ENCODE data around the gene TMEM163.

Gene TMEM163

GRCh38 chr2:134493797-134494196 is 225.0 kb downstream of the TMEM163 start:
- Histone ChIP-seq H3K4me2 (ENCODE audit: low read length, poor library complexity, severe bottlenecking) (no peak overlapping the region), H4K91ac (ENCODE audit: low read length) (no peak overlapping the region), H2BK5ac (ENCODE audit: low read depth, low read length, poor library complexity, severe bottlenecking) (no peak overlapping the region), H3K9ac (ENCODE audit: low read length) (no peak overlapping the region), H3K4me3 (ENCODE audit: insufficient read depth in 1 of 2, low read depth in 1 of 2, low read length in 2 of 2) (no peak overlapping the region), H2AFZ (ENCODE audit: low read depth, low read length) (no peak overlapping the region), H3K79me1 (replicated peaks; ENCODE audit: low read length, poor library complexity, severe bottlenecking) (peaks cover 16% of the 10 kb centered on the region), H2BK15ac (ENCODE audit: low read depth, poor library complexity, severe bottlenecking) (no peak overlapping the region), H3K36me3 (ENCODE audit: control insufficient read depth in 1 of 2, insufficient read depth in 2 of 2, low read depth in 1 of 2, low read length in 2 of 2) (peaks cover 0 to 4% of the 10 kb centered on the region in 2 experiments), H3K9me3 (ENCODE audit: control insufficient read depth, low read length) (no peaks in the 10 kb centered on the region), H3K4me1 (ENCODE audit: control insufficient read depth, insufficient read depth, low read depth, low read length) (peaks cover 3% of the 10 kb centered on the region), H3K18ac (ENCODE audit: low read depth in 1 of 2, low read length in 2 of 2) (no peak overlapping the region), H3K4ac (ENCODE audit: low read depth in 1 of 2, low read length in 2 of 2) (no peak overlapping the region), H4K8ac (ENCODE audit: low read length) (no peak overlapping the region), H2BK120ac (ENCODE audit: low read depth, low read length) (no peak overlapping the region), H3K27me3 (ENCODE audit: control insufficient read depth in 1 of 2, insufficient read depth in 1 of 2, low read length in 2 of 2) (peaks cover 0 to 34% of the 10 kb centered on the region in 2 experiments), H2AK5ac (ENCODE audit: low read length, severe bottlenecking) (no peak overlapping the region), H3K23ac (ENCODE audit: low read length in 2 of 2) (no peak overlapping the region), H3K27ac (ENCODE audit: low read length, poor library complexity, severe bottlenecking) (no peak overlapping the region), H2BK12ac (ENCODE audit: low read length in 2 of 2) (no peak overlapping the region), H3K14ac (ENCODE audit: low read length in 2 of 2) (no peak overlapping the region)
- no peak for DNase-seq
- no CpG with 5 or more reads among the region's 4 CpGs for WGBS

- no peak overlapping the region for H4K8ac ChIP-seq (ENCODE audit: low read length)
Observed at GRCh38 chr2:134491771-134492441, 226.9 kb downstream of the TMEM163 start.

DNA sequence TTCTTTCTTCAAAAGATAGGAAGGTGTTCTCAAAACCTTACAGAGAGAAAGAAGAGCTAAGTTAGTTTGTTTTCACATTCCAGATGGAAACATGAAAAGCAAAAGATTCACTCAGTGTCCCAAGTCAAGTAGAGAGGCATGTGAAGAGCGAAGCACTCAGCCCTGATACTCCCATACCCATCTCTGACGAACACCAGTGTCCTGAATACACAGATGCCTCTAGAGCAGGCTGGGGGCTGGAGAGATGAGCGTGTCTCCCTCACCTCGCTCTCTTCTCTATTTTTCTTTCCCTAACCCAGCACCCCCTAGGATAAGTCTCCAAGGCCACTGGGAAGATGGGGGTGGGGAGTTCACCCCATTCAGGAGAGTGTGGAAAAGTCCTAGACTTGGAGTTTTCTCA is 227.8 kb downstream of the TMEM163 start:
- Histone ChIP-seq H3K36me3 (ENCODE audit: control insufficient read depth in 1 of 2, insufficient read depth in 2 of 2, low read depth in 1 of 2, low read length in 2 of 2) (no peaks in the 10 kb centered on the region), H4K91ac (ENCODE audit: low read length) (no peak overlapping the region), H4K8ac (ENCODE audit: low read length) (no peak overlapping the region), H2BK12ac (ENCODE audit: low read length in 2 of 2) (no peak overlapping the region), H3K4me3 (ENCODE audit: insufficient read depth in 1 of 2, low read depth in 1 of 2, low read length in 2 of 2) (no peak overlapping the region), H3K9me3 (ENCODE audit: control insufficient read depth, low read length) (no peaks in the 10 kb centered on the region), H3K14ac (ENCODE audit: low read length in 2 of 2) (no peak overlapping the region), H3K4me1 (ENCODE audit: control insufficient read depth, insufficient read depth, low read depth, low read length) (no peaks in the 10 kb centered on the region), H3K18ac (ENCODE audit: low read depth in 1 of 2, low read length in 2 of 2) (no peak overlapping the region), H2BK120ac (ENCODE audit: low read depth, low read length) (no peak overlapping the region), H3K27me3 (ENCODE audit: control insufficient read depth in 1 of 2, insufficient read depth in 1 of 2, low read length in 2 of 2) (peaks cover 0 to 34% of the 10 kb centered on the region in 2 experiments), H3K27ac (ENCODE audit: low read length, poor library complexity, severe bottlenecking) (no peak overlapping the region), H3K9ac (ENCODE audit: low read length) (no peak overlapping the region), H2AFZ (ENCODE audit: low read depth, low read length) (no peak overlapping the region), H3K4me2 (ENCODE audit: low read length, poor library complexity, severe bottlenecking) (no peak overlapping the region), H3K79me1 (replicated peaks; ENCODE audit: low read length, poor library complexity, severe bottlenecking) (peaks cover 8% of the 10 kb centered on the region), H3K23ac (ENCODE audit: low read length in 2 of 2) (no peak overlapping the region), H2AK5ac (ENCODE audit: low read length, severe bottlenecking) (no peak overlapping the region), H2BK15ac (ENCODE audit: low read depth, poor library complexity, severe bottlenecking) (no peak overlapping the region), H2BK5ac (ENCODE audit: low read depth, low read length, poor library complexity, severe bottlenecking) (no peak overlapping the region), H3K4ac (ENCODE audit: low read depth in 1 of 2, low read length in 2 of 2) (no peak overlapping the region)
- WGBS, result 57% methylated on average over 2 of the region's 4 CpGs
- DNase-seq, result no peak

More at GRCh38 chr2:134491771-134492441, 226.9 kb downstream of the TMEM163 start:
- Histone ChIP-seq H2BK120ac (ENCODE audit: low read depth, low read length) (no peak overlapping the region), H2BK12ac (ENCODE audit: low read length in 2 of 2) (no peak overlapping the region), H3K36me3 (ENCODE audit: control insufficient read depth in 1 of 2, insufficient read depth in 2 of 2, low read depth in 1 of 2, low read length in 2 of 2) (no peaks in the 10 kb centered on the region), H2BK15ac (ENCODE audit: low read depth, poor library complexity, severe bottlenecking) (no peak overlapping the region), H3K27ac (ENCODE audit: low read length, poor library complexity, severe bottlenecking) (no peak overlapping the region), H3K9me3 (ENCODE audit: control insufficient read depth, low read length) (no peaks in the 10 kb centered on the region), H3K9ac (ENCODE audit: low read length) (no peak overlapping the region), H3K14ac (ENCODE audit: low read length in 2 of 2) (no peak overlapping the region), H2BK5ac (ENCODE audit: low read depth, low read length, poor library complexity, severe bottlenecking) (no peak overlapping the region), H3K23ac (ENCODE audit: low read length in 2 of 2) (no peak overlapping the region), H3K27me3 (ENCODE audit: control insufficient read depth in 1 of 2, insufficient read depth in 1 of 2, low read length in 2 of 2) (peaks cover 0 to 34% of the 10 kb centered on the region in 2 experiments), H2AFZ (ENCODE audit: low read depth, low read length) (no peak overlapping the region), H3K4me2 (ENCODE audit: low read length, poor library complexity, severe bottlenecking) (no peak overlapping the region), H3K4me1 (ENCODE audit: control insufficient read depth, insufficient read depth, low read depth, low read length) (no peaks in the 10 kb centered on the region), H3K79me1 (replicated peaks; ENCODE audit: low read length, poor library complexity, severe bottlenecking) (peaks cover 10% of the 10 kb centered on the region), H4K91ac (ENCODE audit: low read length) (no peak overlapping the region), H3K4ac (ENCODE audit: low read depth in 1 of 2, low read length in 2 of 2) (no peak overlapping the region), H3K18ac (ENCODE audit: low read depth in 1 of 2, low read length in 2 of 2) (no peak overlapping the region), H2AK5ac (ENCODE audit: low read length, severe bottlenecking) (no peak overlapping the region), H3K4me3 (ENCODE audit: insufficient read depth in 1 of 2, low read depth in 1 of 2, low read length in 2 of 2) (no peak overlapping the region)
- DNase-seq, result no peak
- WGBS, result 73% methylated on average over 9 of the region's 9 CpGs

DNA sequence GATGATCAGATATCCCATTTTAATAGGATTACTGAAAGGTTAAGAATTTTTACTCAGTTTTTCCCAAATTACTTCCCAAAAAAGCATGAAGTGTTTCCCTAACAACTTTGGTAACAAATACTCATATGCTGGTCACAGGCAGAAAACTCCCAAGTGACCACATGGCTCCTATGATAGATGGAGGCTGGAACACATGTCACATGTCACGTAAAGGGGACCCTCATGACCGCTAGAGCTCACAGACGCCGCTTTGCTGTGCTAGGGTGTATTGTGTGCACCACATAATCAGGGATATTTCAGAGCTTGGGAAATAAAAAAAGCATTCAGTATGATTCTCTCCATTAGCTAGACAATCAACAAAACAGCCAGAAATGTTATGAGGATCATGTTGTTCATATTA is 228.2 kb downstream of the TMEM163 start:
- no peak overlapping the region for H2AFZ ChIP-seq (ENCODE audit: low read depth, low read length)
- no peak overlapping the region for H2BK120ac ChIP-seq (ENCODE audit: low read depth, low read length)
- no peaks in the 10 kb centered on the region for H3K36me3 ChIP-seq (ENCODE audit: control insufficient read depth in 1 of 2, insufficient read depth in 2 of 2, low read depth in 1 of 2, low read length in 2 of 2)
- H3K18ac ChIP-seq (ENCODE audit: low read depth in 1 of 2, low read length in 2 of 2), result no peak overlapping the region
- H3K27me3 ChIP-seq (ENCODE audit: control insufficient read depth in 1 of 2, insufficient read depth in 1 of 2, low read length in 2 of 2), result peaks cover 0 to 34% of the 10 kb centered on the region in 2 experiments
- H3K23ac ChIP-seq (ENCODE audit: low read length in 2 of 2), result no peak overlapping the region
- no peak for DNase-seq
- peaks cover 11% of the 10 kb centered on the region for H3K79me1 ChIP-seq (replicated peaks; ENCODE audit: low read length, poor library complexity, severe bottlenecking)
- no peak overlapping the region for H3K9ac ChIP-seq (ENCODE audit: low read length)
- H3K4me2 ChIP-seq (ENCODE audit: low read length, poor library complexity, severe bottlenecking), result no peak overlapping the region
- H2BK5ac ChIP-seq (ENCODE audit: low read depth, low read length, poor library complexity, severe bottlenecking), result no peak overlapping the region
- H3K9me3 ChIP-seq (ENCODE audit: control insufficient read depth, low read length), result no peaks in the 10 kb centered on the region
- no peak overlapping the region for H3K4me3 ChIP-seq (ENCODE audit: insufficient read depth in 1 of 2, low read depth in 1 of 2, low read length in 2 of 2)
- no peak overlapping the region for H2AK5ac ChIP-seq (ENCODE audit: low read length, severe bottlenecking)
- H3K27ac ChIP-seq (ENCODE audit: low read length, poor library complexity, severe bottlenecking), result no peak overlapping the region
- no peak overlapping the region for H2BK15ac ChIP-seq (ENCODE audit: low read depth, poor library complexity, severe bottlenecking)
- H4K91ac ChIP-seq (ENCODE audit: low read length), result no peak overlapping the region
- H3K4ac ChIP-seq (ENCODE audit: low read depth in 1 of 2, low read length in 2 of 2), result no peak overlapping the region
- H3K14ac ChIP-seq (ENCODE audit: low read length in 2 of 2), result no peak overlapping the region
- WGBS, result 81% methylated on average over 2 of the region's 4 CpGs
- H4K8ac ChIP-seq (ENCODE audit: low read length), result no peak overlapping the region
- no peaks in the 10 kb centered on the region for H3K4me1 ChIP-seq (ENCODE audit: control insufficient read depth, insufficient read depth, low read depth, low read length)
- H2BK12ac ChIP-seq (ENCODE audit: low read length in 2 of 2), result no peak overlapping the region

All from mesenchymal stem cell (in vitro differentiated cells and primary cell).